Esophagus (tissue), 2 donors: ENCODE measurements around the gene ANKH. TPM values are rescaled to one million over a fixed set of nuclear protein-coding genes. Genes with fewer than 3 reads are reported as not detected.
"Not testable (repeated sequence)": the region's sequence is repeated elsewhere in the genome, so short reads cannot be mapped to it uniquely, and the experiment has no call there.

Experiments
- H3K27ac ChIP-seq, 2 donors: one replicate each; pipeline ENCODE4 v1.5.1; 2013; ENCODE audit warnings: low read depth in 2 of 2, mild to moderate bottlenecking in 2 of 2, inconsistent platforms in 1 of 2, low read length in 1 of 2, moderate library complexity in 1 of 2
- H3K27me3 ChIP-seq, 2 donors: one replicate each; pipeline ENCODE4 v1.6.1; 2013; ENCODE audit warnings: low read length in 2 of 2, control low read depth in 1 of 2, mild to moderate bottlenecking in 1 of 2; ENCODE audit not compliant: insufficient read depth in 2 of 2, control insufficient read depth in 1 of 2
- H3K36me3 ChIP-seq, 2 donors: one replicate each; pipeline ENCODE4 v1.6.1; 2013; ENCODE audit warnings: low read length in 1 of 2; ENCODE audit not compliant: control insufficient read depth in 2 of 2, insufficient read depth in 2 of 2
- H3K4me1 ChIP-seq, 2 donors: one replicate each; pipeline ENCODE4 v1.6.1; 2013; ENCODE audit warnings: low read length in 1 of 2; ENCODE audit not compliant: control insufficient read depth in 2 of 2, insufficient read depth in 2 of 2
- H3K4me3 ChIP-seq, 2 donors: one replicate each; pipeline ENCODE4 v1.5.1; 2013; ENCODE audit warnings: low read length in 2 of 2, mild to moderate bottlenecking in 2 of 2, low read depth in 1 of 2, moderate library complexity in 1 of 2
- H3K9me3 ChIP-seq, 2 donors: one replicate each; pipeline ENCODE4 v1.6.1; 2013; ENCODE audit warnings: mild to moderate bottlenecking in 2 of 2, low read depth in 1 of 2, low read length in 1 of 2, moderate library complexity in 1 of 2; ENCODE audit not compliant: control insufficient read depth in 2 of 2, insufficient read depth in 1 of 2
- WGBS, 2 donors: extraction: QIAGEN DNeasy Blood & Tissue Kit; methylation state at CpG; one replicate each; pipeline ENCODE4 v1.1.7; 2013; 5-methylcytosine and 5-hydroxymethylcytosine counted together
- polyA plus RNA-seq, 2 donors: library from polyadenylated mRNA; stranded (reverse); fragments of 200-250 nt; gene quantifications; one replicate each; pipeline ENCODE4 v1.2.3, GENCODE V29; 2013
- donor health status: healthy with polysubstance abuse.
- donor health status: Bipolar disorder and iron deficiency.

The ANKH gene
- polyA plus RNA-seq, 2 donors, result 5.6 to 12.7 TPM

DNA sequence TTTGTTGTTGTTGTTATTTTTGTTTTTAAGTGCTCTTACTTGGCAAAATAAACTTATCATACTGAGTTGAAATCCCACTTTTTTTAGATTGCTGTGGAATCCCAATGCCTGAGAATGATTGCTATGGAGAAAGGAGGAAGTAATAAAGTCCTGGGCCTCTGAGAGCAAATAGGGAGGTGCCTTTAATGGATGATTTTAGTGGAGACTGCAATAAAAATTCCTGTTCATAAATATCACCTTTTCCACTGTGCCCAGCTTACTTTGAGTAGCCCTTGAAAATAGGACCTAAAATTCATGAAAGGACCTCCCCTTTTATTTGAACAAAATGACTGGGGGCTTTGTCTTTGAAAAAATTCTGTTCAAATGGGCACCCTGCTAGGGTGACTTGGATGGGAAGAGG is 21.8 kb upstream of the ANKH start:
- Histone ChIP-seq H3K4me1 (no peaks in the 10 kb centered on the region), H3K27ac (no peak overlapping the region), H3K36me3 (no peaks in the 10 kb centered on the region), H3K9me3 (no peaks in the 10 kb centered on the region), H3K4me3 (no peak overlapping the region), H3K27me3 (no peaks in the 10 kb centered on the region)

DNA sequence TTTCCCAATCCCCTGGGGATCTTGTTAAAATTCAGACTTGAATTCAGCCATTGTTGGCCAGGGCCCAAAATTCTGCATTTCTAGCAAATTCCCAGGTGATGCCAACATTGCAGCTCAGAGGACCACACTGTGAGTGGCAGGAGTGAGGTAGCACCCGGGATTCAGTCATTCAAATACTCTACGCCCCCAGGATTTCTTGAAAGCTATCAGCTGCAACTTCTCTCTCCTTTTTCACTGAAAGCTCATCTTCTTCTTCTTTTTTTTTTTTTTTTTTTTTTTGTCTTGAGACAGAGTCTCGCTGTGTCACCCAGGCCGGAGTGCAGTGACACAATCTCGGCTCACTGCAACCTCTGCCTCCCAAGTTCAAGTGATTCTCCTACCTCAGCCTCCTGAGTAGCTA is 19.3 kb upstream of the ANKH start:
- H3K27ac ChIP-seq, result no peak overlapping the region
- WGBS, 2 donors, result 92 to 95% methylated on average over 5 of the region's 5 CpGs
- H3K4me1 ChIP-seq, result no peaks in the 10 kb centered on the region
- no peaks in the 10 kb centered on the region for H3K27me3 ChIP-seq
- H3K9me3 ChIP-seq, result no peaks in the 10 kb centered on the region
- H3K36me3 ChIP-seq, result no peaks in the 10 kb centered on the region
- no peak overlapping the region for H3K4me3 ChIP-seq

DNA sequence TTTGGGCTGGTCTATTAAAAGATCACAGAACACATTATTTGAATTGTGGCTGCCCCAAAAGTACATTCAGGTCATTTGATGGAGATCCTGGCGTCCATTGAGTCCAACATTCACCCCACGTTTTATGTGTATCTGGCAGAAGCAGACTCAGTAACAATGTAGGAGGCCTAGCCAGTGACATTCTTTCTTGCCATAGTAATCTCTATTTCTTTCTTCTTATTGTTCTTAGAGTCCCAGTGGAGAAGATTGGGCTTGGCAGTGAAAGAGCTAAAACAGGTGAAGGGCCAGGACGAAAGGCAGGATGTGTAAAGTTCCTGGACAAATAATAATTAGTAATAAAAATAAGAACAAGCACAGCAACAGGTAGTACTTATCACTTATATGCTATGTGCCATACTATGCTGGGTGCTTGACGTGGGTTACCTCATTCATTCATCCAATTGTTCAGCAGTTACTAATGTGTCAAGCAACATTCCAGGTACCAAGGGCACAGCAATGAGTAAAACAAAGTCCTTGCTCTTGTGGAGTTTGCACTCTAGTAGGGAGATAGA is 12.6 kb upstream of the ANKH start:
- Histone ChIP-seq H3K9me3 (no peaks in the 10 kb centered on the region), H3K4me1 (no peaks in the 10 kb centered on the region), H3K27ac (no peak overlapping the region), H3K4me3 (no peak overlapping the region), H3K36me3 (no peaks in the 10 kb centered on the region), H3K27me3 (no peaks in the 10 kb centered on the region)
- 84 to 86% methylated on average over 4 of the region's 4 CpGs for WGBS, 2 donors

DNA sequence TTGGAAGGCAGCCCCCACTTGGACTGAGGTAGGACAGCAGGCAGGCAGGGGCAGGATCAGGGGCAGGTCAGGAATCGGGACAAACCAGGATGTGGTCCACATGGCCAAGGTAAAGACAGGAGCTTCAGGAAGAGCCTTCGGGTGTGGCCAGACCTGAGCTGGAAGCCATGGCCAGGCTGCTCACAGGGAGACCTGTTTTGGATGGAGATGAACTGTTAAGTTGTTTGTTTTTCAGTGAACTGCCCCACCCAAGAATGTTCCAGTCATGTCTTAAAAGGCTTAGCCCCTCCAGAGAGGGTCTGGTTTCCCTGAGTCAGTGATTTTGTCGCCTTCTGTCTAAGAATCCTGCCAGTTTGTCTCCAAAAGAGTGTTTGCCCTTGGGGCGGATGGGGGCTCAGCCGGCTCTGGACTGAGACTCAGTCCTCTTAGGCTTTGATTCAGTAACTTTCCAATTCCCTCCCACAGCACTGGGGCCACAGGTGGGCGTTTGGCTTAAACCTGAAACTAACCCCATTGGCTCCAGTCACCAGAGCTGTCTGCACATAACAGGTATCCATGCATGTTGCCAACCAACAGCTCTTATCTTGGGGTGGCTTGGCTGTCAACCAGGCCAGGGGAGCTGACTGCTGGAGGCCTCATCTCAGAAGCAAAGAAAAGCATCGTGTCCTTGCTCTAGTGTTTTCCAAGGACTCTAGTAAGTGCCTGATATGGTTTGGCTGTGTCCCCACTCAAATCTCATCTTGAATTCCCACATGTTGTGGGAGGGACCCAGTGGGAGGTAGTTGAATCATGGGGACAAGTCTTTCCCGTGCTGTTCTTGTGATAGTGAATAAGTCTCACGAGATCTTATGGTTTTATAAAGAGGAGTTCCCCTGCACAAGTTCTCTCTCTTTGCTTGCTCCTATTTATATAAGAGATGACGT is 11.3 kb upstream of the ANKH start:
- H3K9me3 ChIP-seq, result no peaks in the 10 kb centered on the region
- no peaks in the 10 kb centered on the region for H3K36me3 ChIP-seq
- H3K27me3 ChIP-seq, result no peaks in the 10 kb centered on the region
- H3K4me3 ChIP-seq, result no peak overlapping the region
- 69 to 73% methylated on average over 10 of the region's 10 CpGs for WGBS, 2 donors
- peaks cover 0 to 2% of the 10 kb centered on the region in 2 donors for H3K4me1 ChIP-seq
- no peak overlapping the region for H3K27ac ChIP-seq

DNA sequence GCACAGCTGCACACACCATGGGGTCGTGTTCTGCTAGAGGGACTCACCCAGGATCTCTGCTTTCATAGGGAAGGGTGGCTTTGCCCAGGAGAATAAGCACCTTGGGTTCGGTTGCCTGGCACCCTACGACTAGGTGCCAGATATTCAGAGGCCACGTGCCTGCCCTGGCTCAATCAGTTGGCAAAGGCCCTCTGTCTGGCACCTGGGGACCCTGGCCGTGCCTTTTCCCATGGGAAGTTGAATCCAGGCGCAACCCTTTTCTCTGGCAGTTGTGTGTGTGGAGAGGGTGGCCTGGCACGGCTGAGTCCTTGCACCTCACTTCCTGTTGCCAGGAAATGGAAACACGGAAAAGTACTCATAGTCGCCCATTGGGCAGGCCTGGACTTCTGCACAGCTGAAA is 10.2 kb upstream of the ANKH start:
- Histone ChIP-seq H3K27ac (no peak overlapping the region), H3K9me3 (no peaks in the 10 kb centered on the region), H3K27me3 (no peaks in the 10 kb centered on the region), H3K4me1 (peaks cover 0 to 2% of the 10 kb centered on the region in 2 donors), H3K4me3 (no peak overlapping the region), H3K36me3 (no peaks in the 10 kb centered on the region)
- 73 to 80% methylated on average over 9 of the region's 9 CpGs for WGBS, 2 donors

DNA sequence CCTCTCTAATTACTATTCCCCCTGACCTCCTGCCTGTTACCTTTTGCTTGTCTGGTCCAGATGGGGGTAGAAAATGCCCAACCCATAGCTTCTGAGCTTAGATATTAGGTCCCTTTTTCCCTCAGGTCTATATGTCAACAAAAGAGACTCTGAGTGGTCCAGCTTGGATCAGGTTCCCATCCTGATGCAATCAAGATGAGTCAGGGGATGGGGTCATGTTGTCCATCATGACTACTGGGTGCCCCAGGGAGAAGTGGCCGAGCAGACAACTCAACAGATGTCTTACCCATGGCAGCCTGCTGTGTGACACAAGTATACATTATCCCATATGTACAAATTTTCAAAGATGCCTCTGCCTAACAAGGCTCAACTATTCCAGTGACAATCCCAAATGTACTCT is 9.1 kb upstream of the ANKH start:
- H3K4me3 ChIP-seq, result no peak overlapping the region
- no peaks in the 10 kb centered on the region for H3K9me3 ChIP-seq
- no peaks in the 10 kb centered on the region for H3K36me3 ChIP-seq
- no peak overlapping the region for H3K27ac ChIP-seq
- peaks cover 0 to 2% of the 10 kb centered on the region in 2 donors for H3K4me1 ChIP-seq
- no peaks in the 10 kb centered on the region for H3K27me3 ChIP-seq
- WGBS, 2 donors, result 77 to 80% methylated on average over 1 of the region's 1 CpG

DNA sequence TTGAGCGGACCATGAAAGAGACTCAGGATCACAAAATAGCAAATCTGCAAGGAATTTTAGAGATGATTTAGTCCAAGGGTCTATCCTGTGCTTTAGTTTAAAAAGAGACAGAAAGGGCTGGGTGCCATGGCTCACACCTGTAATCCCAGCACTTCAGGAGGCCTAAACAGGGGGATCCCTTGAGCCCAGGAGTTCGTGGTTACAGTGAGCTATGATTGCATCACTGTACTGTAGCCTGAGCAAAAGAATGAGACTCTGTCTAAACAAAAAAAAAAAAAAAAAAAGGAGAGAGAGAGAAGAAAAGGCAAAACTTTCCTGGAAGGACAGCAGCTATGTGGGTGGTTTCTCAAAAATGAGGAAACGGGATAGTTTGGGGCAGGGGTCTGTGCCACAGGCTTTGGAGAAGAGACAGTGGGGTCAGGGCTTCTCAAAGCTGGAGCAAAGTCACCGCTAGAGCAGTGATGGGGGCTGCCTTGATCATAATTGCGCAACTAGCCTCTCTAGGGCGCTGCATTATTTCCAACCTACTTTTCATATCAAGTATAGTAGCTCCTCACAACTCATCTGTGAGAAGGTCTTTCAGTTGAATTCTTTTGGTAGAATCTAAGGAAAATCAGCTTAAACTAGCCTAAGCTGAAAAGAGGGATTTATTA is 8.5 kb upstream of the ANKH start:
- 77 to 80% methylated on average over 6 of the region's 6 CpGs for WGBS, 2 donors
- Histone ChIP-seq H3K4me3 (no peak overlapping the region), H3K27ac (no peak overlapping the region), H3K36me3 (no peaks in the 10 kb centered on the region), H3K9me3 (no peaks in the 10 kb centered on the region), H3K27me3 (no peaks in the 10 kb centered on the region), H3K4me1 (peaks cover 0 to 2% of the 10 kb centered on the region in 2 donors)

DNA sequence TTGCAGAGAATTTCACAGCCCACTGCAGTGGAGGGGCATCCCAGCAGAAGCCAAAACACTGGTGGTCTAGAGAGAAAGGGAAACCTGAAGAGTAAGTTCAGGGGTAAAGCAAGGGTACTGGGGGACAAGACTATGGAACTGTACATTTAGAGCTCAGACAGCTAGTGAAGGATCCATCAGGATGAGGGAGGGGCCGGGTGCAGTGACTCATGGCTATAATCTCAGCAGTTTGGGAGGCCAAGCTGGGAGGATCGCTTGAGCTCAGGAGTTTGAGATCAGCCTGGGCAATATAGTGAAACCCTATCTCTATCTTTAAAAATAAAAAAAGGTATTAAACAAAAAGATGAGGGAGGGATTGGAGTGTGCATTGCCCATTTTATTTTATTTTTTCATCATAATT is 7.8 kb upstream of the ANKH start:
- H3K4me1 ChIP-seq, result peaks cover 0 to 2% of the 10 kb centered on the region in 2 donors
- H3K27me3 ChIP-seq, result no peaks in the 10 kb centered on the region
- 79 to 84% methylated on average over 2 of the region's 2 CpGs for WGBS, 2 donors
- H3K27ac ChIP-seq, result no peak overlapping the region
- H3K36me3 ChIP-seq, result no peaks in the 10 kb centered on the region
- no peaks in the 10 kb centered on the region for H3K9me3 ChIP-seq
- no peak overlapping the region for H3K4me3 ChIP-seq

DNA sequence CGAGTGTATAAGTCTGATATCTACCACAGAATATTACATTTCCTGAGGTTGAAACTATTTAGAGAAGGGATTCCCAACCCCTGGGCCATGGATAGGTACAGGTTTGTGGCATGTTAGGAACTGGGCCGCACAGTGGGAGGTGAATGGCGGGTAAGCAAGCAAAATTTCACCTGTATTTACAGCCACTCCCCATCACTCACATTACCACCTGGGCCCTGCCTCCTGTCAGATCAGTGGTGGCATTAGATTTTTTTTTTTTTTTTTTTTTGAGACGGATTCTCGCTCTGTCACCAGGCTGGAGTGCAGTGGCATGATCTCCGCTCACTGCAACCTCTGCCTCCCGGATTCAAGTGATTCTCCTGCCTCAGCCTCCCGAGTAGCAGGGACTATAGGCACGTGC is 6.6 kb upstream of the ANKH start:
- not testable (repeated sequence) for H3K27me3 ChIP-seq, H3K4me3 ChIP-seq, H3K27ac ChIP-seq, H3K4me1 ChIP-seq, H3K36me3 ChIP-seq, H3K9me3 ChIP-seq
- 94 to 96% methylated on average over 9 of the region's 9 CpGs for WGBS, 2 donors
